Measurements from ENCODE around the gene EPOP. TPM values are rescaled to one million over a fixed set of nuclear protein-coding genes. Genes with fewer than 3 reads are reported as not detected.

The EPOP gene
- total and polyA plus RNA-seq, 2 of the 13 experiments (the other 11 are each of a cell fraction or from before 2014, with no cell fraction given), result 14.7 to 37.8 TPM

GRCh38 chr17:38681096-38681495, 6.3 kb upstream of the EPOP start:
- Histone ChIP-seq H3K4me3 (replicated peaks in 1 of 3; ENCODE audit: insufficient read depth in 1 of 3, low read depth in 2 of 3, low read length in 3 of 3) (no peak overlapping the region), H4K20me1 (ENCODE audit: insufficient read depth, low read length) (no peaks in the 10 kb centered on the region), H3K9ac (ENCODE audit: insufficient read depth, low read depth, low read length) (no peak overlapping the region), H3K4me2 (ENCODE audit: low read depth, low read length) (no peak overlapping the region), H3K27me3 (ENCODE audit: control insufficient read depth in 1 of 2, insufficient read depth in 2 of 2, low read length in 2 of 2) (peaks cover 2 to 13% of the 10 kb centered on the region in 2 experiments; a peak in 4 of 5 replicates), H3K79me2 (ENCODE audit: insufficient read depth, low read length) (no peaks in the 10 kb centered on the region), H3K36me3 (replicated peaks in 1 of 2; ENCODE audit: control insufficient read depth in 1 of 2, insufficient read depth in 2 of 2, low read length in 2 of 2) (no peaks in the 10 kb centered on the region), H3K9me3 (ENCODE audit: low read length) (no peaks in the 10 kb centered on the region), H3K4me1 (ENCODE audit: insufficient read depth, low read length) (peaks cover 59% of the 10 kb centered on the region), H2AFZ (ENCODE audit: low read length) (no peak overlapping the region), H3K27ac (ENCODE audit: extremely low read length, insufficient read depth, low read length) (no peak overlapping the region)
- no peak for DNase-seq (ENCODE audit: low spot score)
- WGBS (ENCODE audit: low lambda C conversion rate), result 52% methylated on average over 3 of the region's 3 CpGs
- intact Hi-C loops (cut with micrococcal nuclease; ENCODE audit: unreplicated experiment) (no loop called here), in situ Hi-C loops (cut with HindIII; ENCODE audit: extremely low pct_ligation_motif_present, low pct_unique_long_range_greater_than_20kb) (no loop called here)
- no peak for ATAC-seq
- no peak for FAIRE-seq
- ChIA-PET CTCF (ENCODE audit: low intra/inter-chr PET ratio, low total read pairs) (interaction anchor here (4.5 kb wide), 1 partner anchor 53 kb away, joined by 37 read pairs; no protein-coding TSS in a partner anchor), POLR2A (interaction anchor here (0.6 to 2.5 kb wide), 4 partner anchors 20 to 67 kb away, joined by 3 to 11 read pairs (median 4); no protein-coding TSS in a partner anchor)
- BruUV-seq (replicated peaks), result no TSS peak
- TF ChIP-seq SMARCC2 (IDR thresholded peaks at IDR 0.05) (no peak), ZFP37 (CRISPR knock-in tag; IDR thresholded peaks at IDR 0.05; ENCODE audit: borderline replicate concordance) (no peak), ZNF335 (CRISPR knock-in tag; IDR thresholded peaks at IDR 0.05) (no peak), STAG1 (CRISPR knock-in tag; IDR thresholded peaks at IDR 0.05) (no peak), MED1 (CRISPR knock-in tag; IDR thresholded peaks at IDR 0.05) (no peak), ARHGAP35 (CRISPR knock-in tag; IDR thresholded peaks at IDR 0.05; ENCODE audit: borderline replicate concordance) (no peak), ZNF101 (CRISPR knock-in tag; IDR thresholded peaks at IDR 0.05; ENCODE audit: borderline replicate concordance, low read depth) (no peak), ZBTB20 (CRISPR knock-in tag; IDR thresholded peaks at IDR 0.05; ENCODE audit: borderline replicate concordance, low read depth) (no peak), ZNF709 (CRISPR knock-in tag; IDR thresholded peaks at IDR 0.05) (no peak), ETV5 (CRISPR knock-in tag; IDR thresholded peaks at IDR 0.05; ENCODE audit: borderline replicate concordance) (no peak), ZNF746 (CRISPR knock-in tag; IDR thresholded peaks at IDR 0.05) (no peak), SMAD9 (CRISPR knock-in tag; IDR thresholded peaks at IDR 0.05) (no peak), EED (CRISPR knock-in tag; IDR thresholded peaks at IDR 0.05) (no peak), ZNF142 (CRISPR knock-in tag; IDR thresholded peaks at IDR 0.05) (no peak), POLR2G (IDR thresholded peaks at IDR 0.05; ENCODE audit: low read depth, low read length) (no peak), RFXANK (CRISPR knock-in tag; IDR thresholded peaks at IDR 0.05) (no peak), JDP2 (CRISPR knock-in tag; IDR thresholded peaks at IDR 0.05; ENCODE audit: borderline replicate concordance) (no peak), ZNF589 (CRISPR knock-in tag; conservative IDR thresholded peaks at IDR 0.05) (no peak), THAP11 (CRISPR knock-in tag; IDR thresholded peaks at IDR 0.05) (no peak)
